ENCODE data around the gene NFS1.

Gene NFS1

DNA sequence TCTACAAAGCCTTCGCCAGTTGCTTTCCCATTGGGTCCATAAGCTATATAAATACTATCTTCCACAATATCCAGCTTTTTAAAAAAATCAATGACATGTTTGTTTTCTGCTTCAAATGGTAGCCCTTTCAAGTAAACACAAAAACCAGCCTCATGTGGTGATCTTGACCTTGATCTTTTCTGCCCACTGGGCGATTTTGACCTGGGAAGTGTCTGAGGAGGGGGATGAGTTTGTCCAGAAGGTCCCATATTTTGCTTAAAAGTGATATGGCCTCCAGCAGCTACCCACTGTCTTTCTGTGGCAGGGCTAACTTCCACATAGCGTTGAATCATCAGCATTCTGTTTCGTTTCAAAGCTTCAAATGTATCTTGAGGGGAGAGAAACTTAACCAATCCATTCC is 45.3 kb downstream of the NFS1 start:
- Histone ChIP-seq H3K36me3 (ENCODE audit: control insufficient read depth, insufficient read depth, low read length) (peaks cover 18% of the 10 kb centered on the region), H3K27me3 (replicated peaks; ENCODE audit: control insufficient read depth, insufficient read depth, low read length) (no peaks in the 10 kb centered on the region), H3K4me3 (replicated peaks; ENCODE audit: low read depth, low read length) (no peak overlapping the region)
- no peak for TF ChIP-seq CTCF (IDR thresholded peaks at IDR 0.05; ENCODE audit: insufficient read depth, low read length, poor library complexity, severe bottlenecking)
- no peak for DNase-seq (ENCODE audit: extremely low read depth, insufficient read length)

DNA sequence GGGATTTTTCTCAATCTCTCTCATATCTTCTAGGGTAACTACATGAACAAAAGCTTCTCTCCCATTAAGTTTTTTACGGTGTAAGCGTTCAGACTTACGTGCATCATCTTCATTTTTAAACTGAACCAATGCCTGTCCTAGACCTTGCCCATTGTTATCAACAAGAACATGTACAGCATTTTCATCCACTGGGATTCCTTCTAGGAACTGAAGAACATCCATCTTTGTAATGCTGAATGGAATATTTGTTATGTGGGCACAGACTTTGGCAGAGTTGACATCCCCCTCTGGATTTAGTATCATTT is 45.8 kb downstream of the NFS1 start:
- no peak for DNase-seq (ENCODE audit: extremely low read depth, insufficient read length)
- no peak for TF ChIP-seq CTCF (IDR thresholded peaks at IDR 0.05; ENCODE audit: insufficient read depth, low read length, poor library complexity, severe bottlenecking)
- Histone ChIP-seq H3K36me3 (ENCODE audit: control insufficient read depth, insufficient read depth, low read length) (peaks cover 18% of the 10 kb centered on the region), H3K27me3 (replicated peaks; ENCODE audit: control insufficient read depth, insufficient read depth, low read length) (no peaks in the 10 kb centered on the region), H3K4me3 (replicated peaks; ENCODE audit: low read depth, low read length) (no peak overlapping the region)

DNA sequence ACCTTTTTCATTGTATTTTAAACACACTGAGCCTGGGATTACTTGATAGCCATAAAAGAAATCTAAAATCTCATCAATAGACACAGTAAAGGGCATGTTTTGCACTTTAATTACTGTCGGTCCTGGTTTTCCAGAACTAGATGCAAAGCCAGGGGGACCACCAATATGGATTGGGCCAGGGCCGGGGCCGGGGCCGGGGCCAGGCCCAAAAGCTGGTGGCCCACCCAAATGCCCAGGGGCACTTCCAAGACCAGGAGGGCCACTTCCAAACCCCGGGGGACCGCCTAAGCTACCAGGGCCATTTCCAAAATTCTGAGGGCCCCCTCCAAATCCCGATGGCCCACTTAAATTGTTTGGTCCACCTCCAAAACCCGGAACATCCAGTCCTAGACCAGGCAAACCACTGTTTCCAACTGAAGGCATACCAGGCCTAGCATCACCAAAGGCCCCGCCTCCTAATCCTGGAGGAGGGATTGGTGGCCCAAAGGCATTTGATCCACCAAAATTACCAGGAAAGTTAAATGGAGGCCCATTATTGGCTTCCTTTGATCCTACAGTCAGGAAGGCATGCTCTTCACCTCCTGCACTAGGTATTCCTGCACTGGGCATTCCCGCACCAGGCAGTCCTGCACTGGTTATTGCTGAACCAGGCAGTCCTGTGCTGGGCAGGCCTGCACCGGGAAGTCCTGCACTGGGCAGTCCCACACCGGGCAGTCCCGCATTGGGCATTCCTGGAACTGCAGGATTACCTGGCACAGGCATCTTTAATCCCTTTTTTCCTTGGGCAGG is 46.3 kb downstream of the NFS1 start:
- DNase-seq (ENCODE audit: extremely low read depth, insufficient read length): no peak
- no peak overlapping the region for H3K4me3 ChIP-seq (replicated peaks; ENCODE audit: low read depth, low read length)
- TF ChIP-seq CTCF (IDR thresholded peaks at IDR 0.05; ENCODE audit: insufficient read depth, low read length, poor library complexity, severe bottlenecking): no peak
- H3K27me3 ChIP-seq (replicated peaks; ENCODE audit: control insufficient read depth, insufficient read depth, low read length): no peaks in the 10 kb centered on the region
- H3K36me3 ChIP-seq (ENCODE audit: control insufficient read depth, insufficient read depth, low read length): peaks cover 18% of the 10 kb centered on the region

GRCh38 chr20:35651958-35652357 is 47.2 kb downstream of the NFS1 start:
- no peak for TF ChIP-seq CTCF (IDR thresholded peaks at IDR 0.05; ENCODE audit: insufficient read depth, low read length, poor library complexity, severe bottlenecking)
- no peaks in the 10 kb centered on the region for H3K27me3 ChIP-seq (replicated peaks; ENCODE audit: control insufficient read depth, insufficient read depth, low read length)
- H3K36me3 ChIP-seq (ENCODE audit: control insufficient read depth, insufficient read depth, low read length): peaks cover 18% of the 10 kb centered on the region
- no peak overlapping the region for H3K4me3 ChIP-seq (replicated peaks; ENCODE audit: low read depth, low read length)
- DNase-seq (ENCODE audit: extremely low read depth, insufficient read length): no peak

DNA sequence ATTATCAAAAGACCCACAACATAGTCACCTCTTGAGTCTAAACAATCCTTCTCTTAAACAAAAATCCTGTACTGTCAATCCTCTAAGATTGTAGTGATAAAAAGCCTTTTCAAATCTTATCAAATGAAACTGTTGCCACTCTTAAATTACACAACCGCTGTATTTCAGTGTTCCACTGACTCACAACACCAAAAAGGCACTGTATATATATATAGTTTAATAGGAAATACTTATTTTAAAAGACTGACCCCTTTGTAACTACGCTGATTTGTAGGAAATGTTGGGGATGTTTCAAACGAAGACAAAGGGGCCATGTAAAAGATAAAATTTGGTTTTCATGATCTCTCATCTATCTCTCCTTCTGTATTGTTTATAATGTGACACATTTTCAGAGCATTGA is 48.5 kb downstream of the NFS1 start:
- H3K36me3 ChIP-seq (ENCODE audit: control insufficient read depth, insufficient read depth, low read length): peaks cover 18% of the 10 kb centered on the region
- no peaks in the 10 kb centered on the region for H3K27me3 ChIP-seq (replicated peaks; ENCODE audit: control insufficient read depth, insufficient read depth, low read length)
- DNase-seq (ENCODE audit: extremely low read depth, insufficient read length): no peak
- no peak for TF ChIP-seq CTCF (IDR thresholded peaks at IDR 0.05; ENCODE audit: insufficient read depth, low read length, poor library complexity, severe bottlenecking)
- H3K4me3 ChIP-seq (replicated peaks; ENCODE audit: low read depth, low read length): no peak overlapping the region

DNA sequence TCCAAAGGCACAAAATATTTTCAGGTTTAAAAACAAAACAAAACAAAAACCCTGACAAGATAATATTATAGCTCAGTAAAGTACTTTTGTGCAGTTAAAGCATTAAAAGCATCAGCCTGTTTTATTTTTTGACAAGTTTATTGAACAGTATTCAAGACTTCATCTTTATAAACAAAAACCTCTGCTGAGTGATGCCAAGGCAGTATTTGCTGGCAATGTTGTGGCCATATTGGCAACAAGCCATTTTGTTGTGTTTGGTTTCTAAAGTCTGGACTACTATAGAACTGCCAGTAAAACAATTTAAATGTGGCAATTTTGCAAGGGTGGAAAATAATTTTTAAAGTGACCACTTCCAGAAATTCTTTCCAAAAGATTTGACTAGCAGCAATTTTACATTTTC is 50.3 kb downstream of the NFS1 start:
- no peak for DNase-seq (ENCODE audit: extremely low read depth, insufficient read length)
- H3K36me3 ChIP-seq (ENCODE audit: control insufficient read depth, insufficient read depth, low read length): peaks cover 5% of the 10 kb centered on the region
- no peak for TF ChIP-seq CTCF (IDR thresholded peaks at IDR 0.05; ENCODE audit: insufficient read depth, low read length, poor library complexity, severe bottlenecking)

More for the DNA sequence above, 50.3 kb downstream of the NFS1 start:
- H3K4me3 ChIP-seq (replicated peaks; ENCODE audit: low read depth, low read length): no peak overlapping the region
- H3K27me3 ChIP-seq (replicated peaks; ENCODE audit: control insufficient read depth, insufficient read depth, low read length): no peaks in the 10 kb centered on the region
